ENCODE results near the gene DCT.

DCT gene

DNA sequence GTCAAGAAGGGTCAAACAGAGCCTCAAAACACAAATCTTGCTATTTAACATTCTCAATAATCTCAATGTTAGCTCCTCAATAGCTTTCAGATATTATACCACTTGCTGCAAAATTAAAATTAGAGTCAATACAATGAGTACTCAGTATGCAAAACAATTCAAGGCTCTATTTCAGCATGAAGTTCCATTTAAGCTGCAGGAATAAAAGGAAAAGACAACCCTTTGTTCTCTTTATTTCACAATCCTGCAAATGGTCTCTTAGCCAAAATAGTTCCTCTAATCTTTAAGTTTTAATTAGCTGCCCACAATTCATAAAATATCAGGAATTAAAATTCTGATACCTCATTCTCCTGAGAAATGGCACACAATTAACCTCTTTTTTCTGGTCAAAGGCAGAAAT is 40.5 kb upstream of the DCT start:
- H3K9me2 ChIP-seq (replicated peaks; ENCODE audit: insufficient read depth, low read length) = no peaks in the 10 kb centered on the region
- H3K27ac ChIP-seq (ENCODE audit: low read length) = no peak overlapping the region
- no peak overlapping the region for H3K4me2 ChIP-seq (ENCODE audit: low read depth, low read length)
- no peaks in the 10 kb centered on the region for H3K9me3 ChIP-seq (replicated peaks; ENCODE audit: insufficient read depth, low read length)
- no peaks in the 10 kb centered on the region for H3K36me3 ChIP-seq (replicated peaks; ENCODE audit: insufficient read depth, low read length)
- H3K27me3 ChIP-seq (replicated peaks; ENCODE audit: insufficient read depth, low read length) = no peaks in the 10 kb centered on the region
- no peaks in the 10 kb centered on the region for H3K79me2 ChIP-seq (ENCODE audit: low read length)
- H3K4me3 ChIP-seq (ENCODE audit: low read length) = no peak overlapping the region
- DNase-seq = no peak
- H3K9ac ChIP-seq (ENCODE audit: low read length) = no peak overlapping the region
- H4K20me1 ChIP-seq (ENCODE audit: insufficient read depth, low read length) = no peaks in the 10 kb centered on the region
- no peaks in the 10 kb centered on the region for H3F3A ChIP-seq (ENCODE audit: insufficient read depth, low read length)
- no peaks in the 10 kb centered on the region for H3K4me1 ChIP-seq (ENCODE audit: low read length)
- no peak overlapping the region for H2AFZ ChIP-seq (ENCODE audit: low read length)
- TF ChIP-seq EZH2 (optimal IDR thresholded peaks at IDR 0.05; ENCODE audit: low read depth, low read length) (no peak), EZH2phosphoT487 (IDR thresholded peaks at IDR 0.05; ENCODE audit: low read length) (no peak)
- TF ChIP-seq, protein P1, sequence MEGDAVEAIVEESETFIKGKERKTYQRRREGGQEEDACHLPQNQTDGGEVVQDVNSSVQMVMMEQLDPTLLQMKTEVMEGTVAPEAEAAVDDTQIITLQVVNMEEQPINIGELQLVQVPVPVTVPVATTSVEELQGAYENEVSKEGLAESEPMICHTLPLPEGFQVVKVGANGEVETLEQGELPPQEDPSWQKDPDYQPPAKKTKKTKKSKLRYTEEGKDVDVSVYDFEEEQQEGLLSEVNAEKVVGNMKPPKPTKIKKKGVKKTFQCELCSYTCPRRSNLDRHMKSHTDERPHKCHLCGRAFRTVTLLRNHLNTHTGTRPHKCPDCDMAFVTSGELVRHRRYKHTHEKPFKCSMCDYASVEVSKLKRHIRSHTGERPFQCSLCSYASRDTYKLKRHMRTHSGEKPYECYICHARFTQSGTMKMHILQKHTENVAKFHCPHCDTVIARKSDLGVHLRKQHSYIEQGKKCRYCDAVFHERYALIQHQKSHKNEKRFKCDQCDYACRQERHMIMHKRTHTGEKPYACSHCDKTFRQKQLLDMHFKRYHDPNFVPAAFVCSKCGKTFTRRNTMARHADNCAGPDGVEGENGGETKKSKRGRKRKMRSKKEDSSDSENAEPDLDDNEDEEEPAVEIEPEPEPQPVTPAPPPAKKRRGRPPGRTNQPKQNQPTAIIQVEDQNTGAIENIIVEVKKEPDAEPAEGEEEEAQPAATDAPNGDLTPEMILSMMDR (IDR thresholded peaks at IDR 0.05; ENCODE audit: low read length) = no peak

DNA sequence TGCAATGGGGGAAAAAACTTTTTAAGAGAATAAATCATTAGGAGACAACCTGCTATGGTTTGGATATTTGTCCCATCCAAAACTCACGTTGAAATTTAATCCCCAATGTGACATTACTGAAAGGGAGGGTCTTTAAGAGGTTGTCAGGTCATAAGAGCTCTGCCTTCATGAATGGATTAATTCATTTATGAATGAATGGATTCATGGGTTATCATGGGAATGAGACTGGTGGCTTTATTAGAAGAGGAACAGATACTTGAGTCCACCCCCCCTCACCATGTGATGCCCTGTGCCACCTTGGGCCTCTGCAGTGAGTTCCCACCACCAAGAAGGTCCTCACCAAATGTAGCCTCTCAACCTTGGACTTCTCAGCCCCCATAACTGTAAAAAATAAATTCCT is 37.0 kb upstream of the DCT start:
- no peak overlapping the region for H3K4me2 ChIP-seq (ENCODE audit: low read depth, low read length)
- H4K20me1 ChIP-seq (ENCODE audit: insufficient read depth, low read length) = no peaks in the 10 kb centered on the region
- H3K27ac ChIP-seq (ENCODE audit: low read length) = no peak overlapping the region
- H3K27me3 ChIP-seq (replicated peaks; ENCODE audit: insufficient read depth, low read length) = no peaks in the 10 kb centered on the region
- no peaks in the 10 kb centered on the region for H3K9me3 ChIP-seq (replicated peaks; ENCODE audit: insufficient read depth, low read length)
- H3K9me2 ChIP-seq (replicated peaks; ENCODE audit: insufficient read depth, low read length) = no peaks in the 10 kb centered on the region
- no peaks in the 10 kb centered on the region for H3K4me1 ChIP-seq (ENCODE audit: low read length)
- H3K4me3 ChIP-seq (ENCODE audit: low read length) = no peak overlapping the region
- no peak overlapping the region for H2AFZ ChIP-seq (ENCODE audit: low read length)
- TF ChIP-seq EZH2 (optimal IDR thresholded peaks at IDR 0.05; ENCODE audit: low read depth, low read length) (no peak), EZH2phosphoT487 (IDR thresholded peaks at IDR 0.05; ENCODE audit: low read length) (no peak)
- TF ChIP-seq, protein P1 (IDR thresholded peaks at IDR 0.05; ENCODE audit: low read length) = no peak
- no peak for DNase-seq
- no peak overlapping the region for H3K9ac ChIP-seq (ENCODE audit: low read length)
- H3K36me3 ChIP-seq (replicated peaks; ENCODE audit: insufficient read depth, low read length) = no peaks in the 10 kb centered on the region
- H3F3A ChIP-seq (ENCODE audit: insufficient read depth, low read length) = no peaks in the 10 kb centered on the region
- H3K79me2 ChIP-seq (ENCODE audit: low read length) = no peaks in the 10 kb centered on the region

DNA sequence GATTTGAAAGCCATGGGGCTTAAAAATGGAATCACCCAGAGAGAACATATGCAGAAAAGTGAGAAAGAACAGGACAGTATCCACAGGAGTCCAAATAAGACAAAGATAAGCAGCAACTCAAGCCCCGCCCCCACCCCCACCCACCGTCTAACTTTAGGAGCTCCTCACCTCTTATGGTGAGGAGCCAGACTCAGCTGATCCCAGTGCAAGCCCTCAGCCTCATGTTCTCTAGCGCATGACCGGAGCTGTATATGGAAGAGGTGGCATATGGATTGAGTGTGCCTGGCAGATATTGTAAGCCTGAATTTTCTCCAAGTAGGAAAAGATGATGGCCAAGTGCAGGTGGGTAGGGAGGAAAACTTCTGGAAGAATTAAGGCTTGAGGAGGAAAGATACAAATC is 36.4 kb upstream of the DCT start:
- H4K20me1 ChIP-seq (ENCODE audit: insufficient read depth, low read length) = no peaks in the 10 kb centered on the region
- no peaks in the 10 kb centered on the region for H3K36me3 ChIP-seq (replicated peaks; ENCODE audit: insufficient read depth, low read length)

More for the DNA sequence above, 36.4 kb upstream of the DCT start:
- no peaks in the 10 kb centered on the region for H3K27me3 ChIP-seq (replicated peaks; ENCODE audit: insufficient read depth, low read length)
- no peaks in the 10 kb centered on the region for H3K4me1 ChIP-seq (ENCODE audit: low read length)
- H3K9ac ChIP-seq (ENCODE audit: low read length) = no peak overlapping the region
- DNase-seq = no peak
- no peak overlapping the region for H3K27ac ChIP-seq (ENCODE audit: low read length)
- H2AFZ ChIP-seq (ENCODE audit: low read length) = no peak overlapping the region
- H3K9me2 ChIP-seq (replicated peaks; ENCODE audit: insufficient read depth, low read length) = no peaks in the 10 kb centered on the region
- no peak overlapping the region for H3K4me2 ChIP-seq (ENCODE audit: low read depth, low read length)
- no peak overlapping the region for H3K4me3 ChIP-seq (ENCODE audit: low read length)
- TF ChIP-seq EZH2phosphoT487 (IDR thresholded peaks at IDR 0.05; ENCODE audit: low read length) = no peak
- TF ChIP-seq, protein P1 (IDR thresholded peaks at IDR 0.05; ENCODE audit: low read length) = no peak
- no peak for TF ChIP-seq EZH2 (optimal IDR thresholded peaks at IDR 0.05; ENCODE audit: low read depth, low read length)
- no peaks in the 10 kb centered on the region for H3K79me2 ChIP-seq (ENCODE audit: low read length)
- H3F3A ChIP-seq (ENCODE audit: insufficient read depth, low read length) = no peaks in the 10 kb centered on the region
- no peaks in the 10 kb centered on the region for H3K9me3 ChIP-seq (replicated peaks; ENCODE audit: insufficient read depth, low read length)
